ENCODE results near the gene AP1S1. TPM values are rescaled to one million over a fixed set of nuclear protein-coding genes. Genes with fewer than 3 reads are reported as not detected.

Gene AP1S1
- total and polyA plus RNA-seq, 4 donors, result 16.8 to 51.2 (median 24.1) TPM

- no peaks in the 10 kb centered on the region for H3K4me1 ChIP-seq (ENCODE audit: control insufficient read depth in 1 of 2, insufficient read depth in 2 of 2, low read length in 2 of 2)
- 1% methylated on average over 33 to 38 of the region's 38 CpGs for WGBS, 2 donors
- H3K27me3 ChIP-seq (ENCODE audit: control insufficient read depth in 1 of 2, insufficient read depth in 2 of 2, low read length in 1 of 2), result peaks cover 0 to 11% of the 10 kb centered on the region in 2 donors
These were observed 11.8 kb downstream of the AP1S1 start for GRCh38 chr7:101165958-101166647.

GRCh38 chr7:101166648-101166908, 12.3 kb downstream of the AP1S1 start:
- WGBS, 2 donors, result 2% methylated on average over 11 of the region's 11 CpGs
- Histone ChIP-seq H3K4me3 (ENCODE audit: low read length in 2 of 2) (no peak overlapping the region), H3K27me3 (ENCODE audit: control insufficient read depth in 1 of 2, insufficient read depth in 2 of 2, low read length in 1 of 2) (peaks cover 0 to 11% of the 10 kb centered on the region in 2 donors), H3K9me3 (ENCODE audit: control insufficient read depth, low read length) (no peaks in the 10 kb centered on the region), H3K4me1 (ENCODE audit: control insufficient read depth in 1 of 2, insufficient read depth in 2 of 2, low read length in 2 of 2) (no peaks in the 10 kb centered on the region), H3K36me3 (ENCODE audit: control insufficient read depth in 1 of 2, insufficient read depth in 2 of 2, low read length in 1 of 2) (no peaks in the 10 kb centered on the region), H3K27ac (ENCODE audit: low read depth in 1 of 2, low read length in 2 of 2) (no peak overlapping the region)
- no peak for ATAC-seq (ENCODE audit: low FRiP score)
- intact Hi-C loops (cut with DNase I), result loop anchor here in 1 of 2 donors (10.0 kb wide), 1 partner anchor 272 kb away; the partner anchor contains the start of gene ACHE
- DNase-seq, result no peak

More at GRCh38 chr7:101165958-101166647, 11.8 kb downstream of the AP1S1 start:
- intact Hi-C loops (cut with DNase I), result loop anchor here in 1 of 2 donors (10.0 kb wide), 1 partner anchor 271 kb away; the partner anchor contains the start of gene ACHE
- no peak for ATAC-seq (ENCODE audit: low FRiP score)
- Histone ChIP-seq H3K27ac (ENCODE audit: low read depth in 1 of 2, low read length in 2 of 2) (no peak overlapping the region), H3K36me3 (ENCODE audit: control insufficient read depth in 1 of 2, insufficient read depth in 2 of 2, low read length in 1 of 2) (no peaks in the 10 kb centered on the region), H3K4me3 (ENCODE audit: low read length in 2 of 2) (no peak overlapping the region), H3K9me3 (ENCODE audit: control insufficient read depth, low read length) (no peaks in the 10 kb centered on the region)
- no peak for DNase-seq

- Histone ChIP-seq H3K27ac (ENCODE audit: low read depth in 1 of 2, low read length in 2 of 2) (no peak overlapping the region), H3K9me3 (ENCODE audit: control insufficient read depth, low read length) (no peaks in the 10 kb centered on the region), H3K4me3 (ENCODE audit: low read length in 2 of 2) (no peak overlapping the region), H3K4me1 (ENCODE audit: control insufficient read depth in 1 of 2, insufficient read depth in 2 of 2, low read length in 2 of 2) (no peaks in the 10 kb centered on the region), H3K36me3 (ENCODE audit: control insufficient read depth in 1 of 2, insufficient read depth in 2 of 2, low read length in 1 of 2) (no peaks in the 10 kb centered on the region), H3K27me3 (ENCODE audit: control insufficient read depth in 1 of 2, insufficient read depth in 2 of 2, low read length in 1 of 2) (peaks cover 0 to 11% of the 10 kb centered on the region in 2 donors)
- ATAC-seq (ENCODE audit: low FRiP score) (no peak), DNase-seq (no peak)
- intact Hi-C loops (cut with DNase I), result loop anchor here in 1 of 2 donors (10.0 kb wide), 1 partner anchor 272 kb away; the partner anchor contains the start of gene ACHE
- WGBS, 2 donors, result 1% methylated on average over 14 to 19 of the region's 19 CpGs
These were observed 12.8 kb downstream of the AP1S1 start for GRCh38 chr7:101166909-101167644.

- intact Hi-C loops (cut with DNase I), result loop anchor here in 1 of 2 donors (10.0 kb wide), 1 partner anchor 273 kb away; the partner anchor contains the start of gene ACHE
- H3K27me3 ChIP-seq (ENCODE audit: control insufficient read depth in 1 of 2, insufficient read depth in 2 of 2, low read length in 1 of 2), result peaks cover 0 to 8% of the 10 kb centered on the region in 2 donors
- no peaks in the 10 kb centered on the region for H3K9me3 ChIP-seq (ENCODE audit: control insufficient read depth, low read length)
- WGBS, 2 donors, result 3 to 4% methylated on average over 12 of the region's 12 CpGs
- no peaks in the 10 kb centered on the region for H3K4me1 ChIP-seq (ENCODE audit: control insufficient read depth in 1 of 2, insufficient read depth in 2 of 2, low read length in 2 of 2)
- H3K36me3 ChIP-seq (ENCODE audit: control insufficient read depth in 1 of 2, insufficient read depth in 2 of 2, low read length in 1 of 2), result no peaks in the 10 kb centered on the region
- H3K4me3 ChIP-seq (ENCODE audit: low read length in 2 of 2), result no peak overlapping the region
- ATAC-seq (ENCODE audit: low FRiP score), result no peak
- H3K27ac ChIP-seq (ENCODE audit: low read depth in 1 of 2, low read length in 2 of 2), result no peak overlapping the region
- no peak for DNase-seq
These were observed 13.6 kb downstream of the AP1S1 start for GRCh38 chr7:101167645-101168411.

- Histone ChIP-seq H3K27me3 (ENCODE audit: control insufficient read depth in 1 of 2, insufficient read depth in 2 of 2, low read length in 1 of 2) (peaks cover 0 to 7% of the 10 kb centered on the region in 2 donors), H3K27ac (ENCODE audit: low read depth in 1 of 2, low read length in 2 of 2) (no peak overlapping the region), H3K9me3 (ENCODE audit: control insufficient read depth, low read length) (no peaks in the 10 kb centered on the region), H3K4me1 (ENCODE audit: control insufficient read depth in 1 of 2, insufficient read depth in 2 of 2, low read length in 2 of 2) (no peaks in the 10 kb centered on the region), H3K36me3 (ENCODE audit: control insufficient read depth in 1 of 2, insufficient read depth in 2 of 2, low read length in 1 of 2) (no peaks in the 10 kb centered on the region), H3K4me3 (ENCODE audit: low read length in 2 of 2) (no peak overlapping the region)
- intact Hi-C loops (cut with DNase I), result loop anchor here in 1 of 2 donors (10.0 kb wide), 1 partner anchor 274 kb away; the partner anchor contains the start of gene ACHE
- no peak for ATAC-seq (ENCODE audit: low FRiP score)
- no peak for DNase-seq
- 2 to 6% methylated on average over 2 to 6 of the region's 6 CpGs for WGBS, 2 donors
These were observed 14.3 kb downstream of the AP1S1 start for GRCh38 chr7:101168412-101169049.

- no peaks in the 10 kb centered on the region for H3K36me3 ChIP-seq (ENCODE audit: control insufficient read depth in 1 of 2, insufficient read depth in 2 of 2, low read length in 1 of 2)
- H3K27me3 ChIP-seq (ENCODE audit: control insufficient read depth in 1 of 2, insufficient read depth in 2 of 2, low read length in 1 of 2), result peaks cover 0 to 4% of the 10 kb centered on the region in 2 donors
- H3K27ac ChIP-seq (ENCODE audit: low read depth in 1 of 2, low read length in 2 of 2), result no peak overlapping the region
- WGBS, 2 donors, result 4% methylated on average over 18 of the region's 18 CpGs
- H3K4me1 ChIP-seq (ENCODE audit: control insufficient read depth in 1 of 2, insufficient read depth in 2 of 2, low read length in 2 of 2), result no peaks in the 10 kb centered on the region
- intact Hi-C loops (cut with DNase I), result loop anchor here in 1 of 2 donors (10.0 kb wide), 1 partner anchor 274 kb away; the partner anchor contains the start of gene ACHE
- no peak for DNase-seq
- H3K4me3 ChIP-seq (ENCODE audit: low read length in 2 of 2), result no peak overlapping the region
- H3K9me3 ChIP-seq (ENCODE audit: control insufficient read depth, low read length), result no peaks in the 10 kb centered on the region
- ATAC-seq (ENCODE audit: low FRiP score), result no peak
These were observed 15.0 kb downstream of the AP1S1 start for GRCh38 chr7:101169110-101169837.

GRCh38 chr7:101169838-101170551, 15.7 kb downstream of the AP1S1 start:
- intact Hi-C loops (cut with DNase I), result loop anchor here in 1 of 2 donors (2.0 to 10.0 kb wide), 2 partner anchors 25 to 275 kb away; partner anchors contain the start of gene ACHE
- no peaks in the 10 kb centered on the region for H3K9me3 ChIP-seq (ENCODE audit: control insufficient read depth, low read length)
- ATAC-seq (ENCODE audit: low FRiP score), result peak; percentile 71
- no peak overlapping the region for H3K27ac ChIP-seq (ENCODE audit: low read depth in 1 of 2, low read length in 2 of 2)
- WGBS, 2 donors, result 1 to 2% methylated on average over 29 to 33 of the region's 33 CpGs
- no peak overlapping the region for H3K4me3 ChIP-seq (ENCODE audit: low read length in 2 of 2)
- no peaks in the 10 kb centered on the region for H3K36me3 ChIP-seq (ENCODE audit: control insufficient read depth in 1 of 2, insufficient read depth in 2 of 2, low read length in 1 of 2)
- no peaks in the 10 kb centered on the region for H3K4me1 ChIP-seq (ENCODE audit: control insufficient read depth in 1 of 2, insufficient read depth in 2 of 2, low read length in 2 of 2)
- H3K27me3 ChIP-seq (ENCODE audit: control insufficient read depth in 1 of 2, insufficient read depth in 2 of 2, low read length in 1 of 2), result peaks cover 0 to 4% of the 10 kb centered on the region in 2 donors
- peak; percentile 78 to 92 for DNase-seq
